K562 (cell line): ENCODE results near the gene PPP2R2B.

ENCODE experiments used
- E2F3 ChIP-seq: fragments of 250-450 bp; sonication (Bioruptor Pico); IDR thresholded peaks from 2 replicates; pipeline ENCODE4 v1.4.0; 2020; ENCODE audit warnings: mild to moderate bottlenecking
- EGR1 ChIP-seq: fragments of 450-650 bp; conservative IDR thresholded peaks from 2 replicates; pipeline ENCODE4 v1.6.1; 2017; ENCODE audit warnings: mild to moderate bottlenecking
- EZH2 ChIP-seq: IDR thresholded peaks from 2 replicates; pipeline ENCODE4 v1.6.1; 2012; ENCODE audit warnings: low read depth, mild to moderate bottlenecking, inconsistent platforms, low read length, borderline replicate concordance
- NR2C2 ChIP-seq, 2 experiments: fragments of 200-800 bp in 1 of 2; sonication (Bioruptor generic) in 1 of 2; sonication (generic) in 1 of 2; formaldehyde crosslinking in 1 of 2; IDR thresholded peaks; 2 replicates each; pipeline versions ENCODE4 v1.6.1 to v1.8.0; 2016 to 2022; ENCODE audit warnings: mild to moderate bottlenecking in 1 of 2, missing compliant biosample characterization in 1 of 2, missing genetic modification characterization in 1 of 2, missing genetic modification reagents in 1 of 2
- RNF2 ChIP-seq: sonication (generic); IDR thresholded peaks from 2 replicates; pipeline ENCODE4 v1.6.1; 2016
- ZC3H4 ChIP-seq: sonication (generic); formaldehyde crosslinking; IDR thresholded peaks from 2 replicates; pipeline ENCODE4 v1.9.0; 2021; ENCODE audit warnings: missing genetic modification reagents, borderline replicate concordance
- ZNF707 ChIP-seq: fragments of 250-450 bp; sonication (Bioruptor Pico); conservative IDR thresholded peaks from 2 replicates; pipeline ENCODE4 v1.8.0; 2022; ENCODE audit warnings: inconsistent platforms, mild to moderate bottlenecking, moderate library complexity
- TF ChIP-seq, protein P1 (sequence below): fragments of 250-450 bp; sonication (Bioruptor Pico); IDR thresholded peaks from 2 replicates; pipeline ENCODE4 v1.8.0; 2021; ENCODE audit warnings: moderate library complexity, mild to moderate bottlenecking, inconsistent platforms
- TF ChIP-seq, protein P2 (sequence below), 3 experiments: IDR thresholded peaks in 2 of 3; conservative IDR thresholded peaks in 1 of 3; 2 replicates each; pipeline ENCODE4 v1.5.1; 2011 to 2012; ENCODE audit warnings: low read length in 3 of 3, mild to moderate bottlenecking in 3 of 3, control low read depth in 2 of 3, improper control_type of control experiment in 1 of 3, inconsistent platforms in 1 of 3, low read depth in 1 of 3, mixed read lengths in 1 of 3, moderate library complexity in 1 of 3; ENCODE audit not compliant: insufficient read depth in 2 of 3
- TF ChIP-seq, protein P3 (sequence below), 2 experiments: fragments of 450-650 bp; conservative IDR thresholded peaks; 2 replicates each; pipeline ENCODE4 v1.6.1; 2017; ENCODE audit warnings: mild to moderate bottlenecking in 2 of 2, moderate library complexity in 2 of 2
- TF ChIP-seq, protein P4 (sequence below): sonication (generic); formaldehyde crosslinking; IDR thresholded peaks from 2 replicates; pipeline ENCODE4 v1.8.1; 2023; ENCODE audit warnings: mild to moderate bottlenecking, missing genetic modification reagents

DNA sequence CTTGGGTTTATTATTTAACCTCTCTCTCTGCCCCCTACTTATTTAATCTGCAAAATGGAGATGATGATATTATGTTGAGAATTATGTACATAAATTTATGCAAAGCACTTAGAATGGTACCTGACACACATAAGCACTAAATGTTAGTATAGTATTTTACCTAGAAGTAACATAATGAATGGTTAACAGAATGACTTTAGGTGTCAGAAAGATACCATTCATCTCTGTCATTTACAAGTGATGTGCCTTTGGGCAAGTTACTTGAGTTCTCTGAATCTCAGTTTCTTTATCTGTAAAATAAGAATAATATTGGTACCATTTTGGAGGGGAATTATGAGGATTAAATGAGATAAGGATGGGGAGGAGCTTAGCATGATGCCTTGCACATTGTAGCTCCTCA lies 159.4 kb downstream of the PPP2R2B start:
- TF ChIP-seq EZH2 (no peak), ZC3H4 (no peak), E2F3 (no peak), RNF2 (no peak), NR2C2 (CRISPR knock-in tag; IDR thresholded peaks at IDR 0.05) (no peak), NR2C2 (tag; IDR thresholded peaks at IDR 0.05) (no peak), ZNF707 (no peak), EGR1 (no peak)
- TF ChIP-seq, protein P1, sequence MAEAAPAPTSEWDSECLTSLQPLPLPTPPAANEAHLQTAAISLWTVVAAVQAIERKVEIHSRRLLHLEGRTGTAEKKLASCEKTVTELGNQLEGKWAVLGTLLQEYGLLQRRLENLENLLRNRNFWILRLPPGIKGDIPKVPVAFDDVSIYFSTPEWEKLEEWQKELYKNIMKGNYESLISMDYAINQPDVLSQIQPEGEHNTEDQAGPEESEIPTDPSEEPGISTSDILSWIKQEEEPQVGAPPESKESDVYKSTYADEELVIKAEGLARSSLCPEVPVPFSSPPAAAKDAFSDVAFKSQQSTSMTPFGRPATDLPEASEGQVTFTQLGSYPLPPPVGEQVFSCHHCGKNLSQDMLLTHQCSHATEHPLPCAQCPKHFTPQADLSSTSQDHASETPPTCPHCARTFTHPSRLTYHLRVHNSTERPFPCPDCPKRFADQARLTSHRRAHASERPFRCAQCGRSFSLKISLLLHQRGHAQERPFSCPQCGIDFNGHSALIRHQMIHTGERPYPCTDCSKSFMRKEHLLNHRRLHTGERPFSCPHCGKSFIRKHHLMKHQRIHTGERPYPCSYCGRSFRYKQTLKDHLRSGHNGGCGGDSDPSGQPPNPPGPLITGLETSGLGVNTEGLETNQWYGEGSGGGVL (CRISPR knock-in tag) = no peak
- TF ChIP-seq, protein P2, sequence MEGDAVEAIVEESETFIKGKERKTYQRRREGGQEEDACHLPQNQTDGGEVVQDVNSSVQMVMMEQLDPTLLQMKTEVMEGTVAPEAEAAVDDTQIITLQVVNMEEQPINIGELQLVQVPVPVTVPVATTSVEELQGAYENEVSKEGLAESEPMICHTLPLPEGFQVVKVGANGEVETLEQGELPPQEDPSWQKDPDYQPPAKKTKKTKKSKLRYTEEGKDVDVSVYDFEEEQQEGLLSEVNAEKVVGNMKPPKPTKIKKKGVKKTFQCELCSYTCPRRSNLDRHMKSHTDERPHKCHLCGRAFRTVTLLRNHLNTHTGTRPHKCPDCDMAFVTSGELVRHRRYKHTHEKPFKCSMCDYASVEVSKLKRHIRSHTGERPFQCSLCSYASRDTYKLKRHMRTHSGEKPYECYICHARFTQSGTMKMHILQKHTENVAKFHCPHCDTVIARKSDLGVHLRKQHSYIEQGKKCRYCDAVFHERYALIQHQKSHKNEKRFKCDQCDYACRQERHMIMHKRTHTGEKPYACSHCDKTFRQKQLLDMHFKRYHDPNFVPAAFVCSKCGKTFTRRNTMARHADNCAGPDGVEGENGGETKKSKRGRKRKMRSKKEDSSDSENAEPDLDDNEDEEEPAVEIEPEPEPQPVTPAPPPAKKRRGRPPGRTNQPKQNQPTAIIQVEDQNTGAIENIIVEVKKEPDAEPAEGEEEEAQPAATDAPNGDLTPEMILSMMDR (IDR thresholded peaks at IDR 0.05 in 2 of 3, conservative IDR thresholded peaks at IDR 0.05 in 1 of 3; ENCODE audit: insufficient read depth in 2 of 3, low read depth in 1 of 3, low read length in 3 of 3) = no peak
- TF ChIP-seq, protein P3, sequence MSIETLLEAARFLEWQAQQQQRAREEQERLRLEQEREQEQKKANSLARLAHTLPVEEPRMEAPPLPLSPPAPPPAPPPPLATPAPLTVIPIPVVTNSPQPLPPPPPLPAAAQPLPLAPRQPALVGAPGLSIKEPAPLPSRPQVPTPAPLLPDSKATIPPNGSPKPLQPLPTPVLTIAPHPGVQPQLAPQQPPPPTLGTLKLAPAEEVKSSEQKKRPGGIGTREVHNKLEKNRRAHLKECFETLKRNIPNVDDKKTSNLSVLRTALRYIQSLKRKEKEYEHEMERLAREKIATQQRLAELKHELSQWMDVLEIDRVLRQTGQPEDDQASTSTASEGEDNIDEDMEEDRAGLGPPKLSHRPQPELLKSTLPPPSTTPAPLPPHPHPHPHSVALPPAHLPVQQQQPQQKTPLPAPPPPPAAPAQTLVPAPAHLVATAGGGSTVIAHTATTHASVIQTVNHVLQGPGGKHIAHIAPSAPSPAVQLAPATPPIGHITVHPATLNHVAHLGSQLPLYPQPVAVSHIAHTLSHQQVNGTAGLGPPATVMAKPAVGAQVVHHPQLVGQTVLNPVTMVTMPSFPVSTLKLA (conservative IDR thresholded peaks at IDR 0.05) = no peak
- TF ChIP-seq, protein P4, sequence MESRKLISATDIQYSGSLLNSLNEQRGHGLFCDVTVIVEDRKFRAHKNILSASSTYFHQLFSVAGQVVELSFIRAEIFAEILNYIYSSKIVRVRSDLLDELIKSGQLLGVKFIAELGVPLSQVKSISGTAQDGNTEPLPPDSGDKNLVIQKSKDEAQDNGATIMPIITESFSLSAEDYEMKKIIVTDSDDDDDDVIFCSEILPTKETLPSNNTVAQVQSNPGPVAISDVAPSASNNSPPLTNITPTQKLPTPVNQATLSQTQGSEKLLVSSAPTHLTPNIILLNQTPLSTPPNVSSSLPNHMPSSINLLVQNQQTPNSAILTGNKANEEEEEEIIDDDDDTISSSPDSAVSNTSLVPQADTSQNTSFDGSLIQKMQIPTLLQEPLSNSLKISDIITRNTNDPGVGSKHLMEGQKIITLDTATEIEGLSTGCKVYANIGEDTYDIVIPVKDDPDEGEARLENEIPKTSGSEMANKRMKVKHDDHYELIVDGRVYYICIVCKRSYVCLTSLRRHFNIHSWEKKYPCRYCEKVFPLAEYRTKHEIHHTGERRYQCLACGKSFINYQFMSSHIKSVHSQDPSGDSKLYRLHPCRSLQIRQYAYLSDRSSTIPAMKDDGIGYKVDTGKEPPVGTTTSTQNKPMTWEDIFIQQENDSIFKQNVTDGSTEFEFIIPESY (CRISPR knock-in tag) = no peak
